HepG2 (cell line): ENCODE data around the gene SPCS2. TPM values are rescaled to one million over a fixed set of nuclear protein-coding genes. Genes with fewer than 3 reads are reported as not detected.

Source experiments
- ELF4 ChIP-seq: sonication (generic); formaldehyde crosslinking; IDR thresholded peaks from 2 replicates; pipeline ENCODE4 v1.5.0; 2020; ENCODE audit warnings: missing genetic modification reagents, mild to moderate bottlenecking, moderate library complexity, borderline replicate concordance
- ESRRA ChIP-seq: sonication (generic); formaldehyde crosslinking; IDR thresholded peaks from 2 replicates; pipeline ENCODE4 v1.5.1; 2020; ENCODE audit warnings: mild to moderate bottlenecking, low read depth, missing genetic modification reagents
- ETV6 ChIP-seq: sonication (generic); formaldehyde crosslinking; conservative IDR thresholded peaks from 2 replicates; pipeline ENCODE4 v1.4.0; 2020; ENCODE audit warnings: missing genetic modification reagents
- GATAD2A ChIP-seq: IDR thresholded peaks from 2 replicates; pipeline ENCODE4 v1.6.1; 2016
- GTF2F1 ChIP-seq: fragments of 150-350 bp; IDR thresholded peaks from 2 replicates; pipeline ENCODE4 v1.6.1; 2014; ENCODE audit warnings: low read length
- HOXA5 ChIP-seq: sonication (generic); formaldehyde crosslinking; IDR thresholded peaks from 2 replicates; pipeline ENCODE4 v1.4.0; 2020; ENCODE audit warnings: missing genetic modification reagents
- HOXA7 ChIP-seq: sonication (generic); formaldehyde crosslinking; IDR thresholded peaks from 2 replicates; pipeline ENCODE4 v1.8.1; 2022; ENCODE audit warnings: mild to moderate bottlenecking, missing genetic modification reagents, moderate library complexity
- HOXD1 ChIP-seq: sonication (generic); formaldehyde crosslinking; IDR thresholded peaks from 2 replicates; pipeline ENCODE4 v1.5.0; 2020; ENCODE audit warnings: missing genetic modification reagents
- MED1 ChIP-seq: sonication (generic); formaldehyde crosslinking; IDR thresholded peaks from 2 replicates; pipeline ENCODE4 v1.4.0; 2020; ENCODE audit warnings: missing genetic modification reagents
- PHF5A ChIP-seq: IDR thresholded peaks from one replicate; pipeline ENCODE4 v1.6.1; 2018; ENCODE audit warnings: low read depth, missing genetic modification reagents; ENCODE audit not compliant: unreplicated experiment
- RAD51 ChIP-seq: fragments of 450-650 bp; IDR thresholded peaks from 2 replicates; pipeline ENCODE4 v1.6.1; 2016; ENCODE audit warnings: borderline replicate concordance
- RFXANK ChIP-seq: IDR thresholded peaks from 2 replicates; pipeline ENCODE4 v1.6.1; 2016
- SAFB2 ChIP-seq: sonication (generic); formaldehyde crosslinking; IDR thresholded peaks from 2 replicates; pipeline ENCODE4 v1.5.1; 2020; ENCODE audit warnings: missing genetic modification reagents, low read depth, mild to moderate bottlenecking, borderline replicate concordance
- SALL1 ChIP-seq: sonication (generic); formaldehyde crosslinking; IDR thresholded peaks from 2 replicates; pipeline ENCODE4 v1.8.0; 2022; ENCODE audit warnings: mild to moderate bottlenecking, missing genetic modification reagents
- SAP130 ChIP-seq: IDR thresholded peaks from 2 replicates; pipeline ENCODE4 v1.6.1; 2016; ENCODE audit warnings: low read depth
- SNRNP70 ChIP-seq: fragments of 200-400 bp; formaldehyde crosslinking; IDR thresholded peaks from 2 replicates; pipeline ENCODE4 v1.6.1; 2017; ENCODE audit warnings: mild to moderate bottlenecking, low read depth, low read length, moderate library complexity
- SOX13 ChIP-seq, 3 experiments: fragments of 450-650 bp in 1 of 3; sonication (generic) in 1 of 3; formaldehyde crosslinking in 1 of 3; IDR thresholded peaks in 2 of 3; conservative IDR thresholded peaks in 1 of 3; 2 replicates each; pipeline versions ENCODE4 v1.5.0 to v1.6.1; 2016 to 2020; ENCODE audit warnings: antibody characterized with exemption in 1 of 3, mild to moderate bottlenecking in 1 of 3, missing compliant biosample characterization in 1 of 3, missing genetic modification reagents in 1 of 3, moderate library complexity in 1 of 3
- SP4 ChIP-seq: sonication (generic); formaldehyde crosslinking; IDR thresholded peaks from 2 replicates; pipeline ENCODE4 v1.8.1; 2023; ENCODE audit warnings: mild to moderate bottlenecking, missing genetic modification reagents
- SRSF9 ChIP-seq: fragments of 200-400 bp; formaldehyde crosslinking; IDR thresholded peaks from 2 replicates; pipeline ENCODE4 v1.6.1; 2018; ENCODE audit warnings: borderline replicate concordance, mild to moderate bottlenecking, low read depth, low read length; ENCODE audit not compliant: insufficient read depth, poor library complexity, severe bottlenecking
- ZBTB42 ChIP-seq: sonication (generic); formaldehyde crosslinking; IDR thresholded peaks from 2 replicates; pipeline ENCODE4 v1.5.0; 2020; ENCODE audit warnings: mild to moderate bottlenecking, missing genetic modification reagents
- ZKSCAN5 ChIP-seq: sonication (generic); formaldehyde crosslinking; IDR thresholded peaks from 2 replicates; pipeline ENCODE4 v1.5.1; 2020; ENCODE audit warnings: mild to moderate bottlenecking, missing genetic modification reagents
- ZNF20 ChIP-seq: sonication (generic); formaldehyde crosslinking; IDR thresholded peaks from 2 replicates; pipeline ENCODE4 v1.4.0; 2020; ENCODE audit warnings: mild to moderate bottlenecking, moderate library complexity, missing genetic modification reagents
- ZNF296 ChIP-seq: sonication (generic); formaldehyde crosslinking; conservative IDR thresholded peaks from 2 replicates; pipeline ENCODE4 v1.5.0; 2020; ENCODE audit warnings: mild to moderate bottlenecking, missing genetic modification reagents
- ZNF331 ChIP-seq: sonication (generic); formaldehyde crosslinking; IDR thresholded peaks from 2 replicates; pipeline ENCODE4 v1.4.0; 2020; ENCODE audit warnings: missing genetic modification reagents
- ZNF383 ChIP-seq: sonication (generic); formaldehyde crosslinking; IDR thresholded peaks from 2 replicates; pipeline ENCODE4 v1.4.0; 2020; ENCODE audit warnings: missing genetic modification reagents, mild to moderate bottlenecking, borderline replicate concordance
- ZNF557 ChIP-seq: sonication (generic); formaldehyde crosslinking; IDR thresholded peaks from 2 replicates; pipeline ENCODE4 v1.4.0; 2020; ENCODE audit warnings: missing genetic modification reagents
- ZNF577 ChIP-seq: sonication (generic); formaldehyde crosslinking; IDR thresholded peaks from 2 replicates; pipeline ENCODE4 v1.4.0; 2020; ENCODE audit warnings: mild to moderate bottlenecking, low read depth, missing genetic modification reagents, borderline replicate concordance
- ZNF644 ChIP-seq: IDR thresholded peaks from 2 replicates; pipeline ENCODE4 v1.6.1; 2016; ENCODE audit warnings: low read depth
- ZNF749 ChIP-seq: sonication (generic); formaldehyde crosslinking; IDR thresholded peaks from 2 replicates; pipeline ENCODE4 v1.8.0; 2022; ENCODE audit warnings: mild to moderate bottlenecking, missing genetic modification reagents, moderate library complexity, borderline replicate concordance
- ZNF780A ChIP-seq: sonication (generic); formaldehyde crosslinking; IDR thresholded peaks from 2 replicates; pipeline ENCODE4 v1.8.0; 2022; ENCODE audit warnings: mild to moderate bottlenecking, missing genetic modification reagents, moderate library complexity
- ZSCAN25 ChIP-seq: sonication (generic); formaldehyde crosslinking; IDR thresholded peaks from 2 replicates; pipeline ENCODE4 v1.8.0; 2022; ENCODE audit warnings: mild to moderate bottlenecking, missing genetic modification reagents
- polyA plus RNA-seq, 8 experiments: library from polyadenylated mRNA; depleted of rRNA in 3 of 8; stranded (reverse) in 7 of 8; unstranded in 1 of 8; fragments of >200 nt; fragmentation: Illumina TruSeq in 4 of 8; extraction: Trizol in 4 of 8; gene quantifications; 2 replicates each; pipeline versions ENCODE4 v1.2.1 to v1.2.3, GENCODE V29; 2011 to 2016; ENCODE audit warnings: low read depth in 4 of 8, missing spikeins in 1 of 8, mixed read lengths in 1 of 8; ENCODE audit not compliant: insufficient read depth in 1 of 8
- total RNA-seq, 5 experiments: library from RNA; depleted of rRNA; stranded (reverse); fragments of >200 nt; fragmentation: Illumina TruSeq; extraction: Trizol; gene quantifications; 2 replicates each; pipeline ENCODE4 v1.2.3, GENCODE V29; 2016; ENCODE audit warnings: low read depth in 1 of 5
- TF ChIP-seq, protein P1 (sequence below): IDR thresholded peaks from 2 replicates; pipeline ENCODE4 v1.4.0; 2020; ENCODE audit warnings: mild to moderate bottlenecking, missing genetic modification reagents

Gene SPCS2
- total and polyA plus RNA-seq, 2 of the 13 experiments (the other 11 are each of a cell fraction or from before 2014, with no cell fraction given): 87.3 to 142 TPM

DNA sequence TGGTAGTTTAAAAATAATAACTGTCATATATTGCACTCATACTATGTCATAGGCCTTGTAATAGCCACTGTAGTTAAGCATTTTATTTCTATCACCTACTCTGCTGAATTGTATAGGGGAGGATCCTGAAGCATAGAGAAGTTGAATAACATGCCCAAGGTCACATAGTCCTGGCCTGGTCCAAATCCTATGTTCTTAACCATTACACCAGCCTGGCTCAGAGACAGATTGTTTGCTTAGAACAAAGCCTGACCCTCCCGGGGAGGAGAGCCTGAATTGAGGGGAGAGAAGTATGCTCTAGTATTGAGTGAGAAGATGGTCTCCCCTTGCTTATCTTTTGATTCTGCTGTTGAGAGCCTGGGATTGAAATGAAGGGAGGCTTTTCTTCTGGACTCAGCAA lies 41.9 kb downstream of the SPCS2 start (continued):
- TF ChIP-seq ESRRA (CRISPR knock-in tag) (no peak), ZNF20 (CRISPR knock-in tag) (no peak), ZBTB42 (no peak), ZNF296 (CRISPR knock-in tag) (no peak), ZNF780A (CRISPR knock-in tag) (no peak), SALL1 (no peak), ELF4 (CRISPR knock-in tag) (no peak), SAP130 (CRISPR knock-in tag) (peak; percentile 31; the same call in 1 of the 2 replicates), ZNF331 (CRISPR knock-in tag) (0 out of 2 replicates have a peak, but pooled peaks have one; percentile 23), SRSF9 (no peak), ZNF557 (CRISPR knock-in tag) (no peak), ETV6 (CRISPR knock-in tag) (no peak), HOXD1 (CRISPR knock-in tag) (no peak), RAD51 (no peak), HOXA5 (no peak), SP4 (CRISPR knock-in tag) (no peak), ZNF644 (CRISPR knock-in tag) (no peak), PHF5A (no peak), SNRNP70 (no peak), SOX13 (IDR thresholded peaks at IDR 0.05) (no peak), SOX13 (CRISPR knock-in tag; conservative IDR thresholded peaks at IDR 0.05 in 1 of 2, IDR thresholded peaks at IDR 0.05 in 1 of 2) (peak in 1 of 2 experiments; percentile 56; a peak in 2 of 4 replicates), ZNF577 (CRISPR knock-in tag) (no peak), RFXANK (CRISPR knock-in tag) (no peak), GATAD2A (CRISPR knock-in tag) (peak; percentile 47; the same call in 1 of the 2 replicates), HOXA7 (CRISPR knock-in tag) (no peak), GTF2F1 (no peak), SAFB2 (CRISPR knock-in tag) (no peak), ZSCAN25 (CRISPR knock-in tag) (no peak), MED1 (CRISPR knock-in tag) (0 out of 2 replicates have a peak, but pooled peaks have one; percentile 10), ZKSCAN5 (no peak), ZNF383 (CRISPR knock-in tag) (no peak), ZNF749 (no peak)
- TF ChIP-seq, protein P1, sequence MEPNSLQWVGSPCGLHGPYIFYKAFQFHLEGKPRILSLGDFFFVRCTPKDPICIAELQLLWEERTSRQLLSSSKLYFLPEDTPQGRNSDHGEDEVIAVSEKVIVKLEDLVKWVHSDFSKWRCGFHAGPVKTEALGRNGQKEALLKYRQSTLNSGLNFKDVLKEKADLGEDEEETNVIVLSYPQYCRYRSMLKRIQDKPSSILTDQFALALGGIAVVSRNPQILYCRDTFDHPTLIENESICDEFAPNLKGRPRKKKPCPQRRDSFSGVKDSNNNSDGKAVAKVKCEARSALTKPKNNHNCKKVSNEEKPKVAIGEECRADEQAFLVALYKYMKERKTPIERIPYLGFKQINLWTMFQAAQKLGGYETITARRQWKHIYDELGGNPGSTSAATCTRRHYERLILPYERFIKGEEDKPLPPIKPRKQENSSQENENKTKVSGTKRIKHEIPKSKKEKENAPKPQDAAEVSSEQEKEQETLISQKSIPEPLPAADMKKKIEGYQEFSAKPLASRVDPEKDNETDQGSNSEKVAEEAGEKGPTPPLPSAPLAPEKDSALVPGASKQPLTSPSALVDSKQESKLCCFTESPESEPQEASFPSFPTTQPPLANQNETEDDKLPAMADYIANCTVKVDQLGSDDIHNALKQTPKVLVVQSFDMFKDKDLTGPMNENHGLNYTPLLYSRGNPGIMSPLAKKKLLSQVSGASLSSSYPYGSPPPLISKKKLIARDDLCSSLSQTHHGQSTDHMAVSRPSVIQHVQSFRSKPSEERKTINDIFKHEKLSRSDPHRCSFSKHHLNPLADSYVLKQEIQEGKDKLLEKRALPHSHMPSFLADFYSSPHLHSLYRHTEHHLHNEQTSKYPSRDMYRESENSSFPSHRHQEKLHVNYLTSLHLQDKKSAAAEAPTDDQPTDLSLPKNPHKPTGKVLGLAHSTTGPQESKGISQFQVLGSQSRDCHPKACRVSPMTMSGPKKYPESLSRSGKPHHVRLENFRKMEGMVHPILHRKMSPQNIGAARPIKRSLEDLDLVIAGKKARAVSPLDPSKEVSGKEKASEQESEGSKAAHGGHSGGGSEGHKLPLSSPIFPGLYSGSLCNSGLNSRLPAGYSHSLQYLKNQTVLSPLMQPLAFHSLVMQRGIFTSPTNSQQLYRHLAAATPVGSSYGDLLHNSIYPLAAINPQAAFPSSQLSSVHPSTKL (CRISPR knock-in tag): peak; percentile 58
